Left lung (tissue), 10 donors: Measurements from ENCODE around the gene GNL2. TPM values are rescaled to one million over a fixed set of nuclear protein-coding genes. Genes with fewer than 3 reads are reported as not detected.

Experiments used
- ATAC-seq: fragments of 200-7000 bp; cut with Tn5 transposase; one replicate; pipeline ENCODE4 v1.9.1; 2020; ENCODE audit warnings: moderate library complexity
- DNase-seq, 4 donors: peaks; one replicate each; pipeline ENCODE4 v3.0.0-alpha.2; 2013 to 2020
- H3K27ac ChIP-seq, 2 donors: fragments of 200-600 bp; sonication (generic) in 1 of 2; one replicate each; pipeline versions ENCODE4 v1.5.0 to v1.8.0; 2020 to 2021
- H3K27me3 ChIP-seq, 2 donors: fragments of 200-600 bp; sonication (generic) in 1 of 2; one replicate each; pipeline versions ENCODE4 v1.5.0 to v1.8.0; 2020 to 2021
- H3K36me3 ChIP-seq, 2 donors: fragments of 200-600 bp; sonication (generic) in 1 of 2; one replicate each; pipeline versions ENCODE4 v1.5.0 to v1.8.0; 2020 to 2021
- H3K4me1 ChIP-seq, 2 donors: fragments of 200-600 bp; one replicate each; pipeline ENCODE4 v1.8.0; 2021
- H3K4me3 ChIP-seq, 2 donors: fragments of 200-600 bp; sonication (generic) in 1 of 2; one replicate each; pipeline versions ENCODE4 v1.5.0 to v1.8.0; 2020 to 2021; ENCODE audit warnings: mild to moderate bottlenecking in 1 of 2
- H3K9me3 ChIP-seq, 2 donors: fragments of 200-600 bp; sonication (generic) in 1 of 2; one replicate each; pipeline versions ENCODE4 v1.5.0 to v1.8.0; 2020 to 2021
- CTCF ChIP-seq, 2 donors: fragments of 200-600 bp; sonication (generic) in 1 of 2; IDR thresholded peaks; one replicate each; pipeline versions ENCODE4 v1.5.0 to v1.8.0; 2021; ENCODE audit warnings: antibody characterized with exemption in 2 of 2
- intact Hi-C, 2 donors: fragments of 100-400 bp; cut with DNase I; formaldehyde crosslinking; loops; one replicate each; pipeline versions ENCODE4 v1.11.2 to v1.14.2; 2022
- polyA plus RNA-seq, 6 donors: library from polyadenylated mRNA; unstranded; fragments of 120-200 nt; gene quantifications; one replicate each; pipeline ENCODE4 v1.2.1, GENCODE V29; 2013; ENCODE audit not compliant: insufficient read length in 6 of 6
- total RNA-seq, 2 donors: library from RNA; stranded (reverse); fragmentation: NEBNext Ultra II Directional; extraction: Animal tissue kit (Norgen Biotek cat#: 25700); gene quantifications; one replicate each; pipeline ENCODE4 v1.2.1, GENCODE V29; 2021
- donor health status: DM: no; HTN: yes; CAD: no.
- donor health status: DM: no; HTN: no; CAD: no.

The GNL2 gene
- total and polyA plus RNA-seq, 8 donors: 32.2 to 70.8 (median 62.3) TPM

DNA sequence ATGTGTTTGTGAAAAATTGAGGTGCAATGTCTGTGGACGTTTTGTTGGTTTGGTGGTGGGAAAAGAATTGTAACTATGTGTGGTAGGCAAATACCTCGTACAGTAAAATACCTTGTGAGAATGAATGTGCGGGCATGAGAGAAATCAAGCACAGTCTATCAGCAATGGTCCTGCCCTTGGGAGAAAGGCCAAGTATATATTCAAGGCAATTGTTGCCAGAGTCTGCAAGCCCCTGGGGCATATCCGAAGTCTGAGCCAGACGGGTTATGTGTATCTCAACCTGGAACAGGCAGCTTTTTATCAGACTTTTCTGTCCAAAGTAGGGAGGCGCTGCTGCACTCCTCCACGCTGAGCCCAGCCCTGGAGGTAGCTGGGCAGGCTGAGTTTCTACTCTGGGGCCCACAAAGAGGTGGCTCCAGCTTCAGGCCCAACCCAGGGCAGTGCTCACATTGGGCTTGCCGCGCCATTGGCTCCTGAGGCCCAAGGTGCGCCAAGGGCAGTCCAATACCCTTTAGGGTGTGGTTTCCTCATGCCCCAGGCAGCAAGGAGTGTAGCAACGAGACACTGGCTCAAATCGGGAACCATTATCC, 9.4 kb upstream of the GNL2 start:
- peaks cover 0 to 11% of the 10 kb centered on the region in 2 donors for H3K27me3 ChIP-seq
- no peak for TF ChIP-seq CTCF (IDR thresholded peaks at IDR 0.05)
- H3K27ac ChIP-seq: no peak overlapping the region
- H3K4me1 ChIP-seq: peaks cover 0 to 7% of the 10 kb centered on the region in 2 donors
- intact Hi-C loops: no loop called here
- ATAC-seq: no peak
- no peak for DNase-seq
- H3K9me3 ChIP-seq: no peaks in the 10 kb centered on the region
- H3K36me3 ChIP-seq: no peaks in the 10 kb centered on the region
- H3K4me3 ChIP-seq: no peak overlapping the region

DNA sequence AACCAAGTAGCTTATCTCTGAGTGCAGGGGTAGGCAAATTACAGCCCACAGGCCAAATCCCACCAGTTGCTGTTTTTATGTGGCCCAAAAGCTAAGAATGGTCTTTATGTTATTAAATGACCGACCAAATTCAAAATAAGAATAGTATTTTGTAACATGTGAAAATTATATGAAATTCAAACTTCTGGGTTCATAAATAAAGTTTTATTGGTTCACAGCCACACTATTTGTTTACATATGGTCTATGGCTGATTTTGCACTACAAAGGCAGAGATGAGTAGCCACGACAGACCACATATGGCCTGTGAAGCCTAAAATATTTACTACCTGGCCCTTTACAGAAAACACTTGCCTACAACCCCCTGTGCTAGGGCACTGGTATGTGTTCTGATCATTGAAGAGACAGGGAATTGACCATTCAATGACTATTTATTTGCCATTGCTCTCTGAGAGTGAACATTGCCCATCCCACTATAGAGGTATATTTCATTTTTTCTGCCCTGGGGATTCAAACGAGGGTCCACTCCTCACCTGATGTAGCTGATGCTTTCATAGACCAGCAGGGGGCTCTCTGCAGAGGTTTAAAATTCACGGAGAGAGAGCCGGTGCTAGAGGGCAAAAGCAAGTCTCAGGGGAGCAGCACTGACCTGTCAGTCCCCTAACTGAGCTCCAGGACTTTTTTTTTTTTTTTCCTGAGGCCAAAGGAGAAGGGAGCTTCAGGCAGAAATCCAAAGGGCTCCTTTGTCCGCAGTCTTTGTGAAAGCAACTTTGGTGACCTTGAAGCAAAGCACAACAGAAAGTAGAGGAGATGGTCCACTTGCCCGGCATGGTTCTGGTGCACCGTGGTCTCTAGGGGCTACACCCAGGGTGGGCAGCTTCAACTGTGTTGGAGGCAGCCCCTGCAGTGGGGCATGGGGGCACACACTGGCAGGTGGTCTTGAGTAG, 7.3 kb upstream of the GNL2 start:
- peak; percentile 74 for ATAC-seq

GRCh38 chr1:37601441-37601840, 5.7 kb upstream of the GNL2 start:
- intact Hi-C loops: loop anchor here in 1 of 2 donors (5.0 kb wide), 1 partner anchor 81 kb away; no protein-coding TSS in a partner anchor
- no peak for DNase-seq
- TF ChIP-seq CTCF (IDR thresholded peaks at IDR 0.05): no peak
- Histone ChIP-seq H3K4me1 (peaks cover 1 to 4% of the 10 kb centered on the region in 2 donors), H3K27ac (no peak overlapping the region), H3K27me3 (peaks cover 0 to 7% of the 10 kb centered on the region in 2 donors), H3K36me3 (no peaks in the 10 kb centered on the region), H3K4me3 (no peak overlapping the region), H3K9me3 (no peaks in the 10 kb centered on the region)
- ATAC-seq: no peak

More for the DNA sequence above, 7.3 kb upstream of the GNL2 start:
- H3K27ac ChIP-seq: no peak overlapping the region
- no peaks in the 10 kb centered on the region for H3K9me3 ChIP-seq
- H3K4me3 ChIP-seq: no peak overlapping the region
- H3K27me3 ChIP-seq: peaks cover 0 to 7% of the 10 kb centered on the region in 2 donors
- peak in 1 of 4 donors; percentile 28 for DNase-seq
- H3K36me3 ChIP-seq: no peaks in the 10 kb centered on the region
- intact Hi-C loops: loop anchor here in 1 of 2 donors (5.0 kb wide), 1 partner anchor 79 kb away; no protein-coding TSS in a partner anchor
- H3K4me1 ChIP-seq: peaks cover 0 to 7% of the 10 kb centered on the region in 2 donors
- TF ChIP-seq CTCF (IDR thresholded peaks at IDR 0.05): peak; percentile 59 to 60

DNA sequence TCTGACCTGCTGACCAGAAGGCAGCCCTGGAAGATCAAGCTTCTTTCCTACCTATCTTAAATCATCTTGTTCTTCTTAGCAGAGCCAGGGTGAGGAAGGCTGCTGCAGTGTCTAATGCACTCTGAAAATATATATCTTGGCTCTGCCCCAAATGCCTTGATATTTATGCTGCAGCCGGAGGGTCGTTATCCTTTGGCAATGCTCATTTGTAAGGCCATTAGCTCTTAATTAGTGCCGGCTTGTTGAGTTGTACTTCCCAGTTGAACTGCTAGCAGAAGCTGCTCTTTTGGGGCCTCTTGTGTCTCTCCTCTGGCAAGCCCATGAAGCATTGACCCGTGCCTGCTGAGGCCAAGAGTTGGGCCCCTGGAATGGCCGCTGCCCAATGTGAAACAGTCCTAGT, 4.2 kb upstream of the GNL2 start:
- Histone ChIP-seq H3K4me1 (peaks cover 4 to 6% of the 10 kb centered on the region in 2 donors), H3K36me3 (no peaks in the 10 kb centered on the region), H3K27me3 (peaks cover 0 to 7% of the 10 kb centered on the region in 2 donors), H3K27ac (no peak overlapping the region), H3K4me3 (no peak overlapping the region), H3K9me3 (no peaks in the 10 kb centered on the region)
- TF ChIP-seq CTCF (IDR thresholded peaks at IDR 0.05): no peak
- intact Hi-C loops: loop anchor here in 1 of 2 donors (5.0 kb wide), 1 partner anchor 82 kb away; no protein-coding TSS in a partner anchor
- ATAC-seq (no peak), DNase-seq (peak in 2 of 4 donors; percentile 17 to 28)

GRCh38 chr1:37596182-37596667, 488 bp upstream of the GNL2 start:
- no peak for TF ChIP-seq CTCF (IDR thresholded peaks at IDR 0.05)
- peaks cover 12 to 22% of the 10 kb centered on the region in 2 donors for H3K4me1 ChIP-seq
- H3K9me3 ChIP-seq: no peaks in the 10 kb centered on the region
- H3K27ac ChIP-seq: peak overlapping the region; percentile 72 to 87
- no peak for DNase-seq
- H3K36me3 ChIP-seq: peaks cover 0 to 20% of the 10 kb centered on the region in 2 donors
- H3K4me3 ChIP-seq: peak overlapping the region; percentile 66 to 72
- peak; percentile 18 for ATAC-seq
- H3K27me3 ChIP-seq: no peaks in the 10 kb centered on the region
- intact Hi-C loops: no loop called here
